ENCODE results near the gene CAMK1G.

CAMK1G gene

DNA sequence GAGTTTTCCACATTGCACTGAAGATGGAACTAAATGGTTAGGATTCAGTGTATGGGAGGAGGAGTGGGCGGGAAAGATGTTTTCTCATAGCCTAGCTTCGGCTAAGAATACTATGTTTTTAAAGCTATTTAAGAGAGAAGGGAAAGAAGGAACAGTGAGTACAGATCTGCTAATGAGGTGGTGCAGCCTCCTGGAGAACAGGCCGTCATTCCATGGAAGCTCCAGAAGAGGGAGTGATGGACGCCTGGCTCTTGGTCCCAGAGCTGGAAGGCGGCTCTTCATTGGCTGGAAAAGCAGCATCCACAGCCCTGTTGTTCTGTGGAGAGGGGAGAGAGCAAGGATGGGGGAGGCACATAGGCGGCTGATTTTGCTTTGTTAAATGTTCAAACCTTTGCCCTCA lies 6.9 kb downstream of the CAMK1G start:
- TF ChIP-seq TAF1 (IDR thresholded peaks at IDR 0.05; ENCODE audit: borderline replicate concordance, insufficient read depth, low read length) (no peak), FOXP2 (optimal IDR thresholded peaks at IDR 0.05; ENCODE audit: borderline replicate concordance, extremely low read depth, extremely low read length, insufficient read depth) (no peak), SIN3A (IDR thresholded peaks at IDR 0.05; ENCODE audit: borderline replicate concordance, insufficient read depth, low read length) (no peak), POLR2AphosphoS5 (IDR thresholded peaks at IDR 0.05; ENCODE audit: low read depth, low read length) (no peak)
- TF ChIP-seq, protein P1, sequence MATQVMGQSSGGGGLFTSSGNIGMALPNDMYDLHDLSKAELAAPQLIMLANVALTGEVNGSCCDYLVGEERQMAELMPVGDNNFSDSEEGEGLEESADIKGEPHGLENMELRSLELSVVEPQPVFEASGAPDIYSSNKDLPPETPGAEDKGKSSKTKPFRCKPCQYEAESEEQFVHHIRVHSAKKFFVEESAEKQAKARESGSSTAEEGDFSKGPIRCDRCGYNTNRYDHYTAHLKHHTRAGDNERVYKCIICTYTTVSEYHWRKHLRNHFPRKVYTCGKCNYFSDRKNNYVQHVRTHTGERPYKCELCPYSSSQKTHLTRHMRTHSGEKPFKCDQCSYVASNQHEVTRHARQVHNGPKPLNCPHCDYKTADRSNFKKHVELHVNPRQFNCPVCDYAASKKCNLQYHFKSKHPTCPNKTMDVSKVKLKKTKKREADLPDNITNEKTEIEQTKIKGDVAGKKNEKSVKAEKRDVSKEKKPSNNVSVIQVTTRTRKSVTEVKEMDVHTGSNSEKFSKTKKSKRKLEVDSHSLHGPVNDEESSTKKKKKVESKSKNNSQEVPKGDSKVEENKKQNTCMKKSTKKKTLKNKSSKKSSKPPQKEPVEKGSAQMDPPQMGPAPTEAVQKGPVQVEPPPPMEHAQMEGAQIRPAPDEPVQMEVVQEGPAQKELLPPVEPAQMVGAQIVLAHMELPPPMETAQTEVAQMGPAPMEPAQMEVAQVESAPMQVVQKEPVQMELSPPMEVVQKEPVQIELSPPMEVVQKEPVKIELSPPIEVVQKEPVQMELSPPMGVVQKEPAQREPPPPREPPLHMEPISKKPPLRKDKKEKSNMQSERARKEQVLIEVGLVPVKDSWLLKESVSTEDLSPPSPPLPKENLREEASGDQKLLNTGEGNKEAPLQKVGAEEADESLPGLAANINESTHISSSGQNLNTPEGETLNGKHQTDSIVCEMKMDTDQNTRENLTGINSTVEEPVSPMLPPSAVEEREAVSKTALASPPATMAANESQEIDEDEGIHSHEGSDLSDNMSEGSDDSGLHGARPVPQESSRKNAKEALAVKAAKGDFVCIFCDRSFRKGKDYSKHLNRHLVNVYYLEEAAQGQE (IDR thresholded peaks at IDR 0.05; ENCODE audit: insufficient read depth in 1 of 2, low read depth in 2 of 2, low read length in 2 of 2): no peak

DNA sequence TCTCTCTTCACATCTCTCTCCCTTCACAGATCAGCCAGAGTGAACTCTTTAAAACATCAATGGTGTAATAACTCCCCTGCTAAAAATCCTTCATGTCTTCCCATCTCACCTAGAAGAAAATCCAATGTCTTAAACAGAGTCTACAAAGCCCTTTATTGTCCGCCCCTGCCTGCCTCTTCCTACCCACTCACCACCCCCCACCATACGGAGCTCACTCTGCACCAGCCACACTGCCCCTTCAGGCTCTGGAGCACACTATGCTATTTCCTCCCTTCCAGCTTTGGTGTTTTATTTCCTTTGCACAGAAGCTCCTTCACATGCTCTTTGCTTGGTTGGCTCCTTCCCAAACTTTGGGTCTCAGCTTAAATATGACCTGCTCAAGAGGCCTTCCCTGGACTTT lies 10.2 kb downstream of the CAMK1G start:
- TF ChIP-seq POLR2AphosphoS5 (IDR thresholded peaks at IDR 0.05; ENCODE audit: low read depth, low read length): no peak
- no peak for TF ChIP-seq SIN3A (IDR thresholded peaks at IDR 0.05; ENCODE audit: borderline replicate concordance, insufficient read depth, low read length)
- no peak for TF ChIP-seq FOXP2 (optimal IDR thresholded peaks at IDR 0.05; ENCODE audit: borderline replicate concordance, extremely low read depth, extremely low read length, insufficient read depth)
- TF ChIP-seq TAF1 (IDR thresholded peaks at IDR 0.05; ENCODE audit: borderline replicate concordance, insufficient read depth, low read length): no peak
- TF ChIP-seq, protein P1 (IDR thresholded peaks at IDR 0.05; ENCODE audit: insufficient read depth in 1 of 2, low read depth in 2 of 2, low read length in 2 of 2): no peak

DNA sequence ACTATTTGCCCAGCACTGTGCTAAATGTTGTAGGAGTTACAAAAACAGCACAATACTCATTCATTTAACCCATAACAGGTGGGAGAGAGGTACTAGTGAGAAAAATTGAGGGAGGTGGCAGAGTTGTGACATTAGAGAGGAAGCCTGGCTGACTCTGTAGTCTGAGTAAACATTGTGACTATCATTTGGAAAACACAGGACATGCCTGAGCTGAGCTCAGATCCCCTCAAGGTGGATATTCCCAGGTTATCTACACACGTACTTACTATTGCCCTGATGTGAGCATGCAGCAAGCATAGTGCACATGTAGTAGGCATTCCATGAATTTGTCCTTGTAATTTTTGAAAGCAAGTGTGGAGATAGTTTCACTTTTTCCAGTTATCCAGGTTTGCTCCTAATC lies 10.9 kb downstream of the CAMK1G start:
- no peak for TF ChIP-seq SIN3A (IDR thresholded peaks at IDR 0.05; ENCODE audit: borderline replicate concordance, insufficient read depth, low read length)
- no peak for TF ChIP-seq FOXP2 (optimal IDR thresholded peaks at IDR 0.05; ENCODE audit: borderline replicate concordance, extremely low read depth, extremely low read length, insufficient read depth)
- TF ChIP-seq, protein P1 (IDR thresholded peaks at IDR 0.05; ENCODE audit: insufficient read depth in 1 of 2, low read depth in 2 of 2, low read length in 2 of 2): no peak
- TF ChIP-seq POLR2AphosphoS5 (IDR thresholded peaks at IDR 0.05; ENCODE audit: low read depth, low read length): no peak
- no peak for TF ChIP-seq TAF1 (IDR thresholded peaks at IDR 0.05; ENCODE audit: borderline replicate concordance, insufficient read depth, low read length)

DNA sequence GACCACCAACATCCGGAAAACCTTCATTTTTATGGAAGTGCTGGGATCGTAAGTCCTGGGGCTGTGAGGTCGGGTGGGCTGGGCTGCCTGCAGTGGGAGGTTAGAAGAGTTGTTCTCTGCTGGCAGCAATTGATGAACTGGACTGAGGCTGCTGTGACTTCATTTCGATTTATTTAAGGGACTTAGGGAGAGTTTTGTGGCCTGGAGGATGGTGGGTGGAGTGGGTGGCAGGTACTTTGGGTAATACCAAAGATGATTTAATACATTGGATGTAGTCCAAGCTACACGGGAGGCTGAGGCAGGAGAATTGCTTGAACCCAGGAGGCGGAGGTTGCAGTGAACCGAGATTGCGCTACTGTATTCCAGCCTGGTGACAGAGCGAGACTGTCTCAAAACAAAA lies 11.5 kb downstream of the CAMK1G start:
- TF ChIP-seq, protein P1 (IDR thresholded peaks at IDR 0.05; ENCODE audit: insufficient read depth in 1 of 2, low read depth in 2 of 2, low read length in 2 of 2): no peak
- TF ChIP-seq TAF1 (IDR thresholded peaks at IDR 0.05; ENCODE audit: borderline replicate concordance, insufficient read depth, low read length) (no peak), SIN3A (IDR thresholded peaks at IDR 0.05; ENCODE audit: borderline replicate concordance, insufficient read depth, low read length) (no peak), POLR2AphosphoS5 (IDR thresholded peaks at IDR 0.05; ENCODE audit: low read depth, low read length) (no peak), FOXP2 (optimal IDR thresholded peaks at IDR 0.05; ENCODE audit: borderline replicate concordance, extremely low read depth, extremely low read length, insufficient read depth) (no peak)
